ENCODE data around the gene SUCO.
"Not testable (repeated sequence)": the region's sequence is repeated elsewhere in the genome, so short reads cannot be mapped to it uniquely, and the experiment has no call there.

Gene SUCO

DNA sequence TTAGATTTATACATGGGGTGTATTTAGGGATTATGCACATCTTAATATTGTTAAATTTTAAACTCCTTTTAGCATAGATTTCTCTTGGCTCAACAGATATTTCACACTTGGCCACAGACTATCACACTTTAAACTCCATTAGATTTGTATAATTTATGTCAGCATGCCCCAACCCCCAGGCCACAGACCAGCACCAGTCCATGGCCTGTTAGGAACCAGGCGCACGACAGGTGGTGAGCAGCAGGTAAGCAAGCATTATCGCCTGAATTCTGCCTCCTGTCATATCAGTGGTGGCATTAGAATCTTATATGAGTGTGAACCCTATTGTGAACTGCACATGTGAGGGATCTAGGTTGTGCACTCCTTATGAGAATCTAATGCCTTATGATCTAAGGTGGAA is 34.8 kb downstream of the SUCO start:
- DNase-seq: no peak

DNA sequence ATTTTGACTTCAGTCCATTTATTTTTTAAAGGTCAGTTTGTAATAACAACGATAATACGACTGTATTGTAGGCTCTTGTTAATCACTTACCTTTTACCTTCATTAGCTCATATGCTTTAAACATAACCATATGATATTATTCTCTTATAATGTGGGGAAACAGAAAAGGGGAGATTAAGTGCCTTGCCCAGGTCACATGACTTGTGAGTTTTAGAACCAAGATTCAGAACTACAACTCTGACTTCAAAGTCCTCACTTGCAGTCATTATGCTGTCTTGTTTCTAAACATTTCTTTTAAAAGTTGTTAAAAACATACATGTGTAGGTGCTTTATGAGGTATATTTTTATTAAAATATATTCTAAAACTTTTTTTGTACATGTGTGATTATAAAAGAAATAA is 41.1 kb downstream of the SUCO start:
- DNase-seq: no peak

GRCh38 chr1:172578586-172578985 is 45.6 kb downstream of the SUCO start:
- DNase-seq: no peak

DNA sequence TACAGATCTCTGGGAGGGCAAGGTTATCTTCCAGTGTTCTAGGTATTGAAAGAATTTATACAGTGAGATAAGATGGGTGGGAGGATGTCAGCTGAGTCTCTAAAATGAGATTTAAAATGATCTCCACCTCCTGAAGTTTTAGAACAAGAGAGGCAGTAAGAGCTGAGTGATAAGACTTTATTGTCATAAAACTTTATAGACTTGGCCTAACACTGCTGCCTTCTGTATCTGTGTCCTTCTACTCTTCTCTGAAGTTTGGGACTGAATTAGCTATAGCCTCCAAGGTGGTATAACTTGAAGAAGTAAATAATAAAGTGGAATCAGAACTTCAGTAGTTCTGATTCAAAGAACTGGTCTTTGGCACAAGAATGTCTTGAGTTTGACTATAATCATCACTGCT is 48.3 kb downstream of the SUCO start:
- DNase-seq: no peak

- DNase-seq: no peak
Observed at GRCh38 chr1:172581779-172582178, 48.8 kb downstream of the SUCO start.

DNA sequence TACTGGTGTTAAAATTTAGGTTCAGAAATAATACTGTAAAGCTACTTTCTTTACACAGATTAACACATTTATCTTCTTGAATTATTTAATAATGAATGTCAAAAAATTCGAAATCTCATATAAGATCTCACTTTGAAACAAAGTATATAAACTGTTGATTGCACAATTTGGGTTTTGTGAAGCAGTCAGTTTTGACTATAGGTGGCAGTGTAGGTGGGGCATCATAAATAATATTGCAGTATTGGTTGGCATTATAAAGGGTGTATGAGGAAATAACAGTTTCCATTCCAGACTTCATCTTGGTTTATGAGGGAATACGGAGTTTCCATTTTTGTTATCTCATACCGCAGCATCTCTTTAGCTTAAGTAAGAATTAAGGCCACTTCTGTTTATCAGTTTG is 49.9 kb downstream of the SUCO start:
- no peak for DNase-seq

GRCh38 chr1:172585348-172585747 is 52.4 kb downstream of the SUCO start:
- DNase-seq: no peak

DNA sequence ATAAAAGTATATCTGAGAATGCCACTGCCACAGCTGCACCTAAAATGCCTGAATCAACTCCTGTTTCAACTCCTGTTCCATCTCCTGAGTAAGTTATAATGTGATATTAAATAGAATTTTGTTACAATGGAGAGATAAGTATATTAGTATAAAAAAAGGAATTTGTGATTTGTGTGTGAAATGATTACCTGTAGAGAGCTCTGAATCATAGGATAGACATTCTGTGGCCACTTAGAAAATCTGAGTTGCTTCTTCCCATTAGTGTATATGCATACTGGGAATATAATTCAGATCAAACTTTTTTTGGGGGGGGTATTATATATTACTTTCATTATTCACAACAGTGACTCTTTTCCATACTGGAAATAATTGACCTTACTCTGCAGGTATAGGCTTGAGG is 52.9 kb downstream of the SUCO start:
- DNase-seq: no peak

DNA sequence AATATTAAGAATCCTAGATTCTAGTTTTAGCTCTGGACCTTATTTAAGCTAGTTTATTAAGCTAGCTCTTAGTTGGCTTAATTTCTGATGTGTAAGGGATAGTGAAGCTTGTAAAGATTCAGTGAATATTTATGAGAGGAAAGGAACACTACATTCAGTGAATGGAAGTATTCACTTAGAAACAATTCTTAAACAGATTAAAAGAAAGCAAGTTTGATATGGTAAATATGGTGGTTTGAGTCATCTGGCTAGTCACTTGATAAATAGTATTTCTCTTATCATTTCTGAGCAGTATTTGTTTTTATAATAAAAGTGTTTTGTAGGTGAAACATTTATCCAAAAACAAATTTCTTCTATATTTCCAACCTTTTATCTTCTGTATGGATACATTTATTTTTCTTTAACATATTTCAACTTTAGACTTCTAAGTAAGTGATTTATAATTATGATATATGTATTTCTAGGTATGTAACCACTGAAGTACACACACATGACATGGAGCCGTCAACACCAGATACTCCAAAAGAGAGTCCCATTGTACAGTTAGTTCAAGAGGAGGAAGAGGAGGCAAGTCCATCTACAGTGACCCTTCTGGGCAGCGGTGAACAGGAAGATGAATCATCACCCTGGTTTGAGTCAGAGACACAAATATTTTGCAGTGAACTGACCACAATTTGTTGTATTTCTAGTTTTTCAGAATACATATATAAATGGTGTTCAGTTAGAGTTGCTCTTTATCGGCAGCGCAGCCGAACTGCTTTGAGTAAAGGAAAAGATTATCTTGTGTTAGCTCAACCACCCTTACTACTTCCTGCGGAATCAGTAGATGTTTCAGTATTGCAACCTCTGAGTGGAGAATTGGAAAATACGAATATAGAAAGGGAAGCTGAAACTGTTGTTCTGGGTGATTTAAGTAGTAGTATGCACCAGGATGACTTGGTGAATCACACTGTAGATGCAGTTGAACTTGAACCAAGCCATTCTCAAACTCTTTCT is 55.6 kb downstream of the SUCO start:
- DNase-seq: no peak

- no peak for DNase-seq
Observed at GRCh38 chr1:172589553-172589952, 56.6 kb downstream of the SUCO start.

GRCh38 chr1:172591429-172591828 is 58.5 kb downstream of the SUCO start:
- DNase-seq: not testable (repeated sequence)

DNA sequence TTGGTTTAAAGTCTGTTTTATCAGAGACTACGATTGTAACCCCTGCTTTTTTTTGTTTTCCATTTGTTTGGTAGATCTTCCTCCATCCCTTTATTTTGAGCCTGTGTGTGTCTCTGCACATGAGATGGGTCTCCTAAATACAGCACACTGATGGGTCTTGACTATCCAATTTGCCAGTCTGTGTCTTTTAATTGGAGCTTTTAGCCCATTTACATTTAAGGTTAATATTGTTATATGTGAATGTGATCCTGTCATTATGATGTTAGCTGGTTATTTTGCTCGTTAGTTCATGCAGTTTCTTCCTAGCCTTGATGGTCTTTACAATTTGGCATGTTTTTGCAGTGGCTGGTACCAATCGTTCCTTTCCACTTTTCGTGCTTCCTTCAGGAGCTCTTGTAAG is 62.1 kb downstream of the SUCO start:
- DNase-seq: not testable (repeated sequence)

DNA sequence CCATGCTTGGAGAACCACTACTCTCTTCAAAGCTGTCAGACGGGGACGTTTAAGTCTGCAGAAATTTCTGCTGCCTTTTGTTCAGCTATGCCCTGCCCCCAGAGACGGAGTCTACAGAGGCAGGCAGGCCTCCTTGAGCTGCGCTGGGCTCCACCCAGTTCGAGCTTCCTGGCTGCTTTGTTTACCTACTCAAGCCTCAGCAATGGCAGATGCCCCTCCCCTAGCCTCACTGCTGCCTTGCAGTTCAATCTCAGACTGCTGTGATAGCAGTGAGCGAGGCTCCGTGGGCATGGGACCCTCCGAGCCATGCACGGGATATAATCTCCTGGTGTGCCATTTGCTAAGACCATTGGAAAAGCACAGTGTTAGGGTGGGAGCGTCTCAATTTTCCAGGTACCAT is 63.8 kb downstream of the SUCO start:
- DNase-seq: not testable (repeated sequence)

DNA sequence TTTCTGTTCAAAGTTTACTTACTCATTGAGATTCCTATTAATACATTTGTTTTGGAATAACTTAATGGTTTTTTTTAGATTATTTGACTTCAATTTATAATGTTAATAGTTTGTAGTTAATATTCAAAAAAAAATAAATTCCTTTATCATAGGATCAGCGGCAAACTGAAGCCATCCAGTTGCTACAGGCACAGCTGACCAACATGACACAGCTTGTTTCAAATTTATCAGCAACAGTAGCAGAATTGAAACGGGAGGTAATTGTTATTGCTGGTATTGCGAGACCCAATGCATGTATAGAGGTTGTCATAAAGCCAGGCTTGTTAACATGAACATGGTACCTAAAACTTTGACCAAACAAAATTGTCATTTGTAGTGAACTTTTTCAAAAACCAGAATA is 67.0 kb downstream of the SUCO start:
- no peak for DNase-seq

DNA sequence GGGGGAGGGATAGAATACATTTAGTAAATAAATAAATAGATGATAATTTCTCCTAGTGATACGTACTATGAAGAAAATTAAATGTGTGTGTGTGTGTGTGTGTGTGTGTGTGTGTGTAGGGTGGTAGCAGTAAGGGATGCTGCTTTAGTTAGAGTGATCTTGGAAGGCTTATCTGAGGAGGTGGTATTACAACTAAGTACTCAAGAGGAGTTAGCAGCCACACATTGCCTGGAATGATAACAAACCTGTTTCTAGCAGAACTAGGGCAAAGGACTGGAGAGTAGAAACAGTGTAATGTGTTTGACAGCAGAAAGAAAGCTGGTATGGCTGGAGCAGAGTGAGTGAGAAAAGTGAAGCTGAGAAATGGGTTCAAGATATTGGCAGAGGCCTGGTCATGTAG is 67.7 kb downstream of the SUCO start:
- DNase-seq: no peak

DNA sequence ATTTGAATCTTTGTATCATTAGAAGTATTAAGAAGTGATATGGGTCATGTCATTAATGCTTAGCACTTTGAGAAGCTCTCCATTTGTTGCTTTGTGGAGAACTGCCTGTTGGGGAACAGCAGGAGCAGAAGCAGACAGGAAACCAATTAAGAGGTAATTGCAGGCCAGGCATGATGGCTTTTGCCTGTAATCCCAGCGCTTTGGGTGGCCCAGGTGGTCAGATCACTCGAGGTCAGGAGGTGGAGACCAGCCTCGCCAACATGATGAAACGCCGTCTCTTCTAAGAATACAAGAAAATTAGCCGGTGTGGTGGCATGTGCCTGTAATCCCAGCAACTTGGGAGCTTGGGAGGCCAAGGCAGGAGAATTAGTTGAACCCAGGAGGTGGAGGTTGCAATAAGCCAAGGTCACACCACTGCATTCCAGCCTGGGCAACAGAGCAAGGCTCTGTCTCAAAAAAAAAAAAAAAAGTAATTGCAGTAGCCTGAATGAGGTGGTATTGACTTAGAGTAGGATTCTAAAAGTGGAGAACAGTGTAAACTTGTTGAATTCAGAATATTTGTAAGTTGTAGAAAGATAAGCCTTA is 68.2 kb downstream of the SUCO start:
- DNase-seq: no peak

- DNase-seq: no peak
Observed at GRCh38 chr1:172602706-172603105, 69.8 kb downstream of the SUCO start.

DNA sequence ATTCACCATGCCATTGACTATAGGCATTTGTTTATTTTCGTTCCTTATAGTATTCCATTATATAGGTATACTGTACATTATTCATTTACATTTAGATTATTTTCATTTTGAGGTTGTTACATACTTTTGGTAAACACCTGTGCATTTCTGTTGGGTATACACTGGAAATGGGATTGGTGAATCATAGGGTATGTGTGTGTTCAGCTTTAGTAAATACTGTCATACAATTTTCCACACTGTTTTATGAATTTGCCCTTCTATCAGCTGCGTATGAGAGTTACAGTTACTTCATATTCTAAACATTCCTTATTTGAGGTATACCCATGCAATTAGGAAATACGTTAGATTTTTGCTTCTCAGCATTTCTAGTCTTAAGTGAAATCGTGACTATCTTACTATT is 70.9 kb downstream of the SUCO start:
- DNase-seq: no peak

GRCh38 chr1:172605641-172606040 is 72.7 kb downstream of the SUCO start:
- DNase-seq: no peak

DNA sequence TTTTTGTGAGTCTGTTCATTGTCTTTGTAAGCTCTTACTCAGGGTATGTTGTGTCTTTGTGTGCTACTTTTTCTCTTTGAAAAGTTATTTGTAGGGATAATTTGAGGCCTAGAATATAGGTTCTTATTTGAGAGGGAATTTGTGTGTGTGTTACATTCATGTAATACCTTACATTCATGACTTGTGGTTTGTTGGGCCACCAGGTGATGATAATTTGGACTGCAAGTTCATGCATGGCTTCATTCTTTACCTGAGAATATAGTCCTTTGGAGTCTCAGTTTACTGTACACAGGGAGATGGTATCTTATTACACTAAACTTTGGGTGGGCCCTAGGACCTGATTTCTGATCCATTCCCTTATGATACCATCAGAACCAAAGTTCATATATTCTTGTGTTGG is 74.2 kb downstream of the SUCO start:
- DNase-seq: no peak

GRCh38 chr1:172608098-172608601 is 75.2 kb downstream of the SUCO start:
- no peak for DNase-seq

- no peak for DNase-seq
Observed at GRCh38 chr1:172609528-172609927, 76.6 kb downstream of the SUCO start.

GRCh38 chr1:172612478-172612877 is 79.5 kb downstream of the SUCO start:
- no peak for DNase-seq

GRCh38 chr1:172613294-172613693 is 80.3 kb downstream of the SUCO start:
- DNase-seq: no peak
